Mammary epithelial cell (primary cell): Measurements from ENCODE around the gene UBE2B.

Source experiments
- EZH2 ChIP-seq: IDR thresholded peaks from 2 replicates; pipeline ENCODE4 v1.6.1; 2012; ENCODE audit warnings: low read length, inconsistent platforms, borderline replicate concordance
- TF ChIP-seq, protein P1 (sequence below), 2 donors: IDR thresholded peaks in 1 of 2; conservative IDR thresholded peaks in 1 of 2; 2 replicates each; pipeline ENCODE4 v1.5.1; 2011 to 2012; ENCODE audit warnings: inconsistent platforms in 2 of 2, low read length in 2 of 2, mild to moderate bottlenecking in 2 of 2, control low read depth in 1 of 2, low read depth in 1 of 2; ENCODE audit not compliant: insufficient read depth in 1 of 2; ENCODE audit errors: extremely low read depth in 1 of 2

DNA sequence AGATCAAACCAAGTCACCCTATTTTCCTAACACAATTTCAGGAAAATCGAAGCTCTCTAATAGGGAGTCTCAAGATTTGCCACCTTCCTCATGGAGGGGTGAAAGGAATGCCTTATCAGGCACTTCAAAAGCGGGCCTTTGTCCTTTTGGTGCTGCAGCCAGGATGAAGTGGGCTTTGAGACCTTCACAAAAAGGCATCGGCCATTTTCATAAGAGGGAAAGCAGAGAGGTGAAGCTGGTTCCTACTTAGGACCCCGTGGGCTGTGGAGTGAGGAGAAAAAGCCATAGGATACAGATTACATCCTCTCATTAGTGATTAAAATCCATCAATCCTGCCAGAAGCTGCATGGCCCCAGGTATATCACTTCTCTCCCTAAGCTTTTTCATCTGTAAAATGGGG, 39.5 kb downstream of the UBE2B start:
- TF ChIP-seq, protein P1, sequence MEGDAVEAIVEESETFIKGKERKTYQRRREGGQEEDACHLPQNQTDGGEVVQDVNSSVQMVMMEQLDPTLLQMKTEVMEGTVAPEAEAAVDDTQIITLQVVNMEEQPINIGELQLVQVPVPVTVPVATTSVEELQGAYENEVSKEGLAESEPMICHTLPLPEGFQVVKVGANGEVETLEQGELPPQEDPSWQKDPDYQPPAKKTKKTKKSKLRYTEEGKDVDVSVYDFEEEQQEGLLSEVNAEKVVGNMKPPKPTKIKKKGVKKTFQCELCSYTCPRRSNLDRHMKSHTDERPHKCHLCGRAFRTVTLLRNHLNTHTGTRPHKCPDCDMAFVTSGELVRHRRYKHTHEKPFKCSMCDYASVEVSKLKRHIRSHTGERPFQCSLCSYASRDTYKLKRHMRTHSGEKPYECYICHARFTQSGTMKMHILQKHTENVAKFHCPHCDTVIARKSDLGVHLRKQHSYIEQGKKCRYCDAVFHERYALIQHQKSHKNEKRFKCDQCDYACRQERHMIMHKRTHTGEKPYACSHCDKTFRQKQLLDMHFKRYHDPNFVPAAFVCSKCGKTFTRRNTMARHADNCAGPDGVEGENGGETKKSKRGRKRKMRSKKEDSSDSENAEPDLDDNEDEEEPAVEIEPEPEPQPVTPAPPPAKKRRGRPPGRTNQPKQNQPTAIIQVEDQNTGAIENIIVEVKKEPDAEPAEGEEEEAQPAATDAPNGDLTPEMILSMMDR (conservative IDR thresholded peaks at IDR 0.05 in 1 of 2, IDR thresholded peaks at IDR 0.05 in 1 of 2; ENCODE audit: extremely low read depth in 1 of 2, insufficient read depth in 1 of 2, low read depth in 1 of 2, low read length in 2 of 2) = no peak
- TF ChIP-seq EZH2 = no peak
